SKM-1 (cell line): ENCODE data around the gene VWC2L.

Experiments used
- DNase-seq: peaks from one replicate; lab custom pipeline; 2025; ENCODE audit not compliant: unreplicated experiment; lab: John Stamatoyannopoulos, UW

VWC2L gene

GRCh38 chr2:214465363-214466146, 54.7 kb downstream of the VWC2L start:
- no peak for DNase-seq

- no peak for DNase-seq
These were observed 58.9 kb downstream of the VWC2L start for GRCh38 chr2:214469728-214470127.

- DNase-seq, result no peak
These were observed 60.5 kb downstream of the VWC2L start for GRCh38 chr2:214471382-214471781.

- no peak for DNase-seq
These were observed 61.1 kb downstream of the VWC2L start for GRCh38 chr2:214471990-214472389.

GRCh38 chr2:214477305-214477704, 66.5 kb downstream of the VWC2L start:
- no peak for DNase-seq

- DNase-seq, result peak; percentile 5
These were observed 70.3 kb downstream of the VWC2L start for GRCh38 chr2:214481204-214481603.

- DNase-seq, result no peak
These were observed 71.9 kb downstream of the VWC2L start for GRCh38 chr2:214482728-214483127.

GRCh38 chr2:214484239-214484638, 73.4 kb downstream of the VWC2L start:
- DNase-seq, result no peak

- no peak for DNase-seq
These were observed 73.8 kb downstream of the VWC2L start for GRCh38 chr2:214484701-214485100.

GRCh38 chr2:214489181-214489580, 78.3 kb downstream of the VWC2L start:
- no peak for DNase-seq

GRCh38 chr2:214489702-214490101, 78.8 kb downstream of the VWC2L start:
- no peak for DNase-seq

GRCh38 chr2:214492152-214492551, 81.3 kb downstream of the VWC2L start:
- DNase-seq, result no peak

GRCh38 chr2:214492608-214493007, 81.8 kb downstream of the VWC2L start:
- no peak for DNase-seq

GRCh38 chr2:214497489-214497888, 86.6 kb downstream of the VWC2L start:
- DNase-seq, result no peak

GRCh38 chr2:214503568-214503967, 92.7 kb downstream of the VWC2L start:
- DNase-seq, result no peak

- DNase-seq, result no peak
These were observed 93.9 kb downstream of the VWC2L start for GRCh38 chr2:214504599-214505376.

GRCh38 chr2:214507032-214507431, 96.2 kb downstream of the VWC2L start:
- no peak for DNase-seq

GRCh38 chr2:214514704-214515103, 103.8 kb downstream of the VWC2L start:
- no peak for DNase-seq

GRCh38 chr2:214515111-214515510, 104.3 kb downstream of the VWC2L start:
- DNase-seq, result no peak

- no peak for DNase-seq
These were observed 108.5 kb downstream of the VWC2L start for GRCh38 chr2:214519258-214519818.

- DNase-seq, result no peak
These were observed 118.2 kb downstream of the VWC2L start for GRCh38 chr2:214529021-214529420.

GRCh38 chr2:214529514-214529913, 118.7 kb downstream of the VWC2L start:
- DNase-seq, result no peak
